Neural cell (in vitro differentiated cells): Measurements from ENCODE around the gene MYCL. TPM values are rescaled to one million over a fixed set of nuclear protein-coding genes. Genes with fewer than 3 reads are reported as not detected.

Experiments used
- H2AFZ ChIP-seq: fragments of 200-600, 300-800 bp; sonication (generic), shearing (Covaris generic); 2 replicates; pipeline ENCODE4 v1.6.0; 2014; ENCODE audit warnings: low read depth, mild to moderate bottlenecking, antibody characterized with exemption, low read length, moderate library complexity
- H3F3A ChIP-seq: fragments of 200-600 bp; shearing (Covaris generic); 2 replicates; pipeline ENCODE4 v1.6.1; 2016; ENCODE audit warnings: mild to moderate bottlenecking, moderate library complexity, mixed read lengths, antibody characterized with exemption, low read length; ENCODE audit not compliant: insufficient read depth, poor library complexity, severe bottlenecking
- H3K27ac ChIP-seq: fragments of 200-600, 300-800 bp; sonication (generic), shearing (Covaris generic); 2 replicates; pipeline ENCODE4 v1.5.1; 2014; ENCODE audit warnings: mild to moderate bottlenecking, low read length, moderate library complexity
- H3K27me3 ChIP-seq: fragments of 300-800, 200-600 bp; sonication (generic), shearing (Covaris generic); 2 replicates; pipeline ENCODE4 v1.6.0; 2014; ENCODE audit warnings: mild to moderate bottlenecking, low read depth, low read length, moderate library complexity; ENCODE audit not compliant: insufficient read depth
- H3K36me3 ChIP-seq: fragments of 300-800, 200-600 bp; sonication (generic), shearing (Covaris generic); 2 replicates; pipeline ENCODE4 v1.5.1; 2014; ENCODE audit warnings: mild to moderate bottlenecking, antibody characterized with exemption, low read length, moderate library complexity; ENCODE audit not compliant: insufficient read depth
- H3K4me2 ChIP-seq: fragments of 300-800, 200-600 bp; sonication (generic), shearing (Covaris generic); 2 replicates; pipeline ENCODE4 v1.6.0; 2014; ENCODE audit warnings: mild to moderate bottlenecking, low read length
- H3K4me3 ChIP-seq: fragments of 300-800, 200-600 bp; sonication (generic), shearing (Covaris generic); 2 replicates; pipeline ENCODE4 v1.5.1; 2014; ENCODE audit warnings: mild to moderate bottlenecking, low read length, moderate library complexity
- H3K79me2 ChIP-seq: fragments of 200-600 bp; shearing (Covaris generic); replicated peaks from 2 replicates; pipeline ENCODE4 v1.6.0; 2014; ENCODE audit warnings: mild to moderate bottlenecking, low read length, moderate library complexity; ENCODE audit not compliant: insufficient read depth
- H3K9ac ChIP-seq: fragments of 300-800, 200-600 bp; sonication (generic), shearing (Covaris generic); 2 replicates; pipeline ENCODE4 v1.6.1; 2016; ENCODE audit warnings: mild to moderate bottlenecking, low read length, mixed read lengths
- H3K9me2 ChIP-seq: fragments of 200-600 bp; shearing (Covaris generic); 2 replicates; pipeline ENCODE4 v1.6.1; 2016; ENCODE audit warnings: mild to moderate bottlenecking, low read length, mixed read lengths; ENCODE audit not compliant: insufficient read depth
- H3K9me3 ChIP-seq: fragments of 200-600, 300-800 bp; sonication (generic), shearing (Covaris generic); 2 replicates; pipeline ENCODE4 v1.6.1; 2016; ENCODE audit warnings: mild to moderate bottlenecking, mixed run types, low read length, moderate library complexity, mixed read lengths
- H4K20me1 ChIP-seq: fragments of 200-600 bp; shearing (Covaris generic); 2 replicates; pipeline ENCODE4 v1.6.1; 2016; ENCODE audit warnings: mild to moderate bottlenecking, mixed run types; ENCODE audit not compliant: insufficient read depth
- MXI1 ChIP-seq: fragments of 450-650 bp; conservative IDR thresholded peaks from 2 replicates; pipeline ENCODE4 v1.6.1; 2014; ENCODE audit warnings: antibody characterized with exemption, mild to moderate bottlenecking; ENCODE audit not compliant: poor library complexity, severe bottlenecking
- POLR2AphosphoS5 ChIP-seq: IDR thresholded peaks from 2 replicates; pipeline ENCODE4 v1.6.1; 2012
- RAD21 ChIP-seq: fragments of 450-650 bp; conservative IDR thresholded peaks from 2 replicates; pipeline ENCODE4 v1.6.1; 2014; ENCODE audit warnings: antibody characterized with exemption, mild to moderate bottlenecking, moderate library complexity
- SMC3 ChIP-seq: fragments of 450-650 bp; conservative IDR thresholded peaks from 2 replicates; pipeline ENCODE4 v1.6.1; 2014; ENCODE audit warnings: antibody characterized with exemption, mild to moderate bottlenecking, moderate library complexity; ENCODE audit not compliant: poor library complexity
- polyA plus RNA-seq: library from polyadenylated mRNA; depleted of rRNA; stranded (reverse); fragments of >200 nt; gene quantifications from 2 replicates; pipeline ENCODE4 v1.2.3, GENCODE V29; 2014
- TF ChIP-seq, protein P1 (sequence below): fragments of 450-650 bp; IDR thresholded peaks from 2 replicates; pipeline ENCODE4 v1.5.1; 2014; ENCODE audit warnings: antibody characterized with exemption, mild to moderate bottlenecking, moderate library complexity; ENCODE audit not compliant: poor library complexity, severe bottlenecking
- TF ChIP-seq, protein P2 (sequence below): IDR thresholded peaks from 2 replicates; pipeline ENCODE4 v1.6.1; 2012; ENCODE audit warnings: borderline replicate concordance

MYCL gene
- polyA plus RNA-seq, 1 donor from 2014 or later = 35.2 TPM

DNA sequence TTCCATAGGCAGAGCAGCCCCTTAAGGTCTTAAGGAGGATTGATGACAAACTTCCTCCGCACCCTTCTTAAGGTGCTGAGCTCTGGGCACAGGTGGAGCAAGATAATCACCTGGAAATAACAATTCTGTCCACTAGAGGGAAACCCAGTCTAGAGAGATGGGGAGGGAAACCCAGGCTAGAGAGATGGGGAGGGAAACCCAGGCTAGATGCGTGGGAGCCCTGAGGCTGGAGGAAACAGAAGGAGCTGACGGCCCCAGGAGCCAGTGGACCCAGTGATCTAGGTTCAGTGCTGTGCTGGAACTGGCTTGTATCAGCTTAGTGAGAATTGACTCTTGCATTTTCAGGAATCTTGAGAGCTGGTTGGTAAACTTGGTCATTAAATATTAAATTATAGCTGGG, 17.8 kb upstream of the MYCL start:
- Histone ChIP-seq H3K27me3 (peaks cover 3% of the 10 kb centered on the region), H3K9me3 (no peaks in the 10 kb centered on the region), H3K27ac (no peak overlapping the region), H4K20me1 (no peaks in the 10 kb centered on the region), H3K4me2 (no peak overlapping the region), H3K4me3 (no peak overlapping the region), H3K79me2 (no peaks in the 10 kb centered on the region), H2AFZ (no peak overlapping the region), H3K36me3 (no peaks in the 10 kb centered on the region), H3K9ac (no peak overlapping the region), H3K9me2 (no peaks in the 10 kb centered on the region), H3F3A (no peaks in the 10 kb centered on the region)
- TF ChIP-seq, protein P1, sequence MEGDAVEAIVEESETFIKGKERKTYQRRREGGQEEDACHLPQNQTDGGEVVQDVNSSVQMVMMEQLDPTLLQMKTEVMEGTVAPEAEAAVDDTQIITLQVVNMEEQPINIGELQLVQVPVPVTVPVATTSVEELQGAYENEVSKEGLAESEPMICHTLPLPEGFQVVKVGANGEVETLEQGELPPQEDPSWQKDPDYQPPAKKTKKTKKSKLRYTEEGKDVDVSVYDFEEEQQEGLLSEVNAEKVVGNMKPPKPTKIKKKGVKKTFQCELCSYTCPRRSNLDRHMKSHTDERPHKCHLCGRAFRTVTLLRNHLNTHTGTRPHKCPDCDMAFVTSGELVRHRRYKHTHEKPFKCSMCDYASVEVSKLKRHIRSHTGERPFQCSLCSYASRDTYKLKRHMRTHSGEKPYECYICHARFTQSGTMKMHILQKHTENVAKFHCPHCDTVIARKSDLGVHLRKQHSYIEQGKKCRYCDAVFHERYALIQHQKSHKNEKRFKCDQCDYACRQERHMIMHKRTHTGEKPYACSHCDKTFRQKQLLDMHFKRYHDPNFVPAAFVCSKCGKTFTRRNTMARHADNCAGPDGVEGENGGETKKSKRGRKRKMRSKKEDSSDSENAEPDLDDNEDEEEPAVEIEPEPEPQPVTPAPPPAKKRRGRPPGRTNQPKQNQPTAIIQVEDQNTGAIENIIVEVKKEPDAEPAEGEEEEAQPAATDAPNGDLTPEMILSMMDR = peak; percentile 59
- peak; percentile 59 for TF ChIP-seq SMC3
- TF ChIP-seq POLR2AphosphoS5 = no peak
- TF ChIP-seq RAD21 = peak; percentile 58

DNA sequence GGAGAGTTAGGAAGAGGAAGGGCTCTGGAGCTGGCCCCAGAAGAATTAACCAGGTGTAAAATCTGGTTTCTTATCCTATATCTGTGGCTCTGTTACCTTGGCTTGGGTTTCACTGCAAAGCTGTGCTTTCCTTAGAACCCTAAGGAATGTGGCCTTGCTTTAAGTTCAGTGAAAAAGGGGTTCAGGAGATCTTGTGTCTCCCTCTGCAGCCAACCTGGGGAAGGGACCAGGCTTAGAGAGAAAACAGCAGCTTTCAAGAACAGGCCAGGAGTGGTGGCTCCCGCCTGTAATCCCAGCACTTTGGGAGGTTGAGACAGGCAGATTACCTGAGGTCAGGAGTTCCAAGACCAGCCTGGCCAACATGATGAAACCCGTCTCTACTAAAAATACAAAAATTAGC, 16.1 kb upstream of the MYCL start:
- Histone ChIP-seq H3F3A (no peaks in the 10 kb centered on the region), H3K4me3 (no peak overlapping the region), H3K9me2 (no peaks in the 10 kb centered on the region), H3K4me2 (no peak overlapping the region), H3K79me2 (no peaks in the 10 kb centered on the region), H3K9ac (no peak overlapping the region), H3K9me3 (no peaks in the 10 kb centered on the region), H3K27me3 (peaks cover 3% of the 10 kb centered on the region), H4K20me1 (no peaks in the 10 kb centered on the region), H3K27ac (no peak overlapping the region), H2AFZ (no peak overlapping the region), H3K36me3 (no peaks in the 10 kb centered on the region)
- TF ChIP-seq MXI1 (no peak), POLR2AphosphoS5 (no peak)
- TF ChIP-seq, protein P1 = no peak
- TF ChIP-seq, protein P2, sequence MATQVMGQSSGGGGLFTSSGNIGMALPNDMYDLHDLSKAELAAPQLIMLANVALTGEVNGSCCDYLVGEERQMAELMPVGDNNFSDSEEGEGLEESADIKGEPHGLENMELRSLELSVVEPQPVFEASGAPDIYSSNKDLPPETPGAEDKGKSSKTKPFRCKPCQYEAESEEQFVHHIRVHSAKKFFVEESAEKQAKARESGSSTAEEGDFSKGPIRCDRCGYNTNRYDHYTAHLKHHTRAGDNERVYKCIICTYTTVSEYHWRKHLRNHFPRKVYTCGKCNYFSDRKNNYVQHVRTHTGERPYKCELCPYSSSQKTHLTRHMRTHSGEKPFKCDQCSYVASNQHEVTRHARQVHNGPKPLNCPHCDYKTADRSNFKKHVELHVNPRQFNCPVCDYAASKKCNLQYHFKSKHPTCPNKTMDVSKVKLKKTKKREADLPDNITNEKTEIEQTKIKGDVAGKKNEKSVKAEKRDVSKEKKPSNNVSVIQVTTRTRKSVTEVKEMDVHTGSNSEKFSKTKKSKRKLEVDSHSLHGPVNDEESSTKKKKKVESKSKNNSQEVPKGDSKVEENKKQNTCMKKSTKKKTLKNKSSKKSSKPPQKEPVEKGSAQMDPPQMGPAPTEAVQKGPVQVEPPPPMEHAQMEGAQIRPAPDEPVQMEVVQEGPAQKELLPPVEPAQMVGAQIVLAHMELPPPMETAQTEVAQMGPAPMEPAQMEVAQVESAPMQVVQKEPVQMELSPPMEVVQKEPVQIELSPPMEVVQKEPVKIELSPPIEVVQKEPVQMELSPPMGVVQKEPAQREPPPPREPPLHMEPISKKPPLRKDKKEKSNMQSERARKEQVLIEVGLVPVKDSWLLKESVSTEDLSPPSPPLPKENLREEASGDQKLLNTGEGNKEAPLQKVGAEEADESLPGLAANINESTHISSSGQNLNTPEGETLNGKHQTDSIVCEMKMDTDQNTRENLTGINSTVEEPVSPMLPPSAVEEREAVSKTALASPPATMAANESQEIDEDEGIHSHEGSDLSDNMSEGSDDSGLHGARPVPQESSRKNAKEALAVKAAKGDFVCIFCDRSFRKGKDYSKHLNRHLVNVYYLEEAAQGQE = no peak
